Stimulated activated CD4-positive, alpha-beta T cell treated with anti-CD3 and anti-CD28 coated beads, Interleukin-4, amount 100 ng/mL, for 1 hour (primary cell): ENCODE results near the gene ARGFX.

ENCODE experiments used
- DNase-seq: peaks from one replicate; pipeline ENCODE4 v3.0.0-alpha.2; 2020

ARGFX gene

GRCh38 chr3:121601212-121601812 is 33.6 kb downstream of the ARGFX start:
- DNase-seq = no peak

- DNase-seq = no peak
Observed at GRCh38 chr3:121604759-121605158, 37.0 kb downstream of the ARGFX start.

- no peak for DNase-seq
Observed at GRCh38 chr3:121606106-121606505, 38.4 kb downstream of the ARGFX start.
